ENCODE measurements around the gene ZNF606. TPM values are rescaled to one million over a fixed set of nuclear protein-coding genes. Genes with fewer than 3 reads are reported as not detected.
A peak's percentile ranks its signal among the peaks of the same experiment; 100 is the strongest.

The ZNF606 gene
- polyA plus RNA-seq, result 9.1 TPM

- H3K9me3 Mint-ChIP-seq, result peaks cover 15 to 41% (median 38%) of the 10 kb centered on the region in 3 donors
- peaks cover 14 to 21% (median 15%) of the 10 kb centered on the region in 3 donors for H3K4me1 Mint-ChIP-seq
- no peaks in the 10 kb centered on the region for H3K27me3 Mint-ChIP-seq
- H3K36me3 Mint-ChIP-seq, result peaks cover 24% of the 10 kb centered on the region
- H3K4me3 Mint-ChIP-seq, result peak within 1 kb of the TSS; percentile 85 to 97 (median 94)
- peak within 1 kb of the TSS; percentile 91 to 94 (median 92) for H3K27ac Mint-ChIP-seq
Observed at GRCh38 chr19:58002384-58003173, at the start of gene ZNF606. Gene ZNF606, minus strand, starts transcription at chr19:58002820. Its CDS starts 1,501 bp downstream, at chr19:58001319.

DNA sequence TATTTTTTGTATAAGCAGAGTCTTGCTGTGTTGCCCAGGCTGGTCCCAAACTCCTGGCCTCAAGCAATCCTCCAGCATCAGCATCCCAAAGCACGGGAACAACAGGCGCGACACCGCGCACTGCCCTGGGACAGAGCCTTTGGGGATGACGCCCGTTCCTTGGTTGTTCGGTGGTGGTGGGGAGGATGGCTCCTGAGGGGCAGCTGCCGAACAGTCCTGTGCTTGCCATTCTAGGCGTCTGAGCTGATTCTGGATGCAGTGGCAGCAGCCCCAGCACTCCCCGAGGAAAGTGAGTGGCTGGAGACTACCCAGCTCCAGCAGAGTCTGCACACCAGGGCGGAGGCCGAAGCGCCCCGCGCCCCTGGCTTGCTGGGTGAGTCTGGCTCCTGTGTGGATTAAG is 49.6 kb upstream of the ZNF606 start:
- Mint-ChIP-seq H3K9me3 (peaks cover 12 to 31% (median 25%) of the 10 kb centered on the region in 3 donors), H3K4me3 (no peak overlapping the region)

GRCh38 chr19:58047672-58048071 is 45.1 kb upstream of the ZNF606 start:
- no peak overlapping the region for H3K4me3 Mint-ChIP-seq
- H3K27me3 Mint-ChIP-seq, result peaks cover 1% of the 10 kb centered on the region
- H3K9me3 Mint-ChIP-seq, result peaks cover 4 to 29% (median 17%) of the 10 kb centered on the region in 3 donors
- peaks cover 0 to 1% (median 0%) of the 10 kb centered on the region in 3 donors for H3K4me1 Mint-ChIP-seq
- no peak overlapping the region for H3K27ac Mint-ChIP-seq
- peaks cover 2% of the 10 kb centered on the region for H3K36me3 Mint-ChIP-seq

More for the DNA sequence above, 49.6 kb upstream of the ZNF606 start:
- Mint-ChIP-seq H3K27me3 (peaks cover 15% of the 10 kb centered on the region), H3K27ac (no peak overlapping the region), H3K36me3 (peaks cover 7% of the 10 kb centered on the region), H3K4me1 (peaks cover 0 to 1% (median 0%) of the 10 kb centered on the region in 3 donors)

- H3K9me3 Mint-ChIP-seq, result peaks cover 8 to 27% (median 17%) of the 10 kb centered on the region in 3 donors
- no peak overlapping the region for H3K4me3 Mint-ChIP-seq
- peaks cover 2% of the 10 kb centered on the region for H3K36me3 Mint-ChIP-seq
- no peaks in the 10 kb centered on the region for H3K27me3 Mint-ChIP-seq
- H3K4me1 Mint-ChIP-seq, result peaks cover 0 to 1% (median 0%) of the 10 kb centered on the region in 3 donors
- H3K27ac Mint-ChIP-seq, result no peak overlapping the region
Observed at GRCh38 chr19:58046856-58047255, 44.2 kb upstream of the ZNF606 start.

DNA sequence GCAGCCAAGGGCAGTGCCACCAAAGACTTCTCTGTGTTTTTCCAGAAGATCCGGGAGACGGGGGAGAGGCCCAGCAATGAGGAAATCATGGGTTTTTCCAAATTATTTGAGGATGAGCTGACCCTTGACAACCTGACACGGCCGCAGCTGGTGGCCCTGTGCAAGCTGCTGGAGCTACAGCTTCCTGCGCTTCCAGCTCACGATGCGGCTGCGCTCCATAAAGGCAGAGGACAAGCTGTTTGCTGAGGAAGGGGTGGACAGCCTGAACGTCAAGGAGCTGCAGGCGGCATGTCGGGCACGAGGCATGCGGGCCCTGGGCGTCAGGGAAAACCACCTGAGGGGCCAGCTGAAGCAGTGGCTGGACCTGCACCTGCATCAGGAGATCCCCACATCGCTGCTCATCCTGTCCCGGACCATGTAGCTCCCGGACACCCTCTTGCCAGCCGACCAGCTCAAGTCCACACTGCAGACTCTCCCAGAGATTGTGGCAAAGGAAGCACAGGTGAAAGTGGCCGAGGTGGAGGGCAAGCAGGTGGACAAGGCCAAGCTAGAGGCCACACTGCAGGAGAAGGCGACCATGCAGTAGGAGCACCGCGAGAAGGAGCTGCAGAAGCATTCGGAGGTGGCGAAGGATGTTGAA is 42.9 kb upstream of the ZNF606 start:
- H3K36me3 Mint-ChIP-seq, result no peaks in the 10 kb centered on the region
- no peak overlapping the region for H3K4me3 Mint-ChIP-seq
- no peak overlapping the region for H3K27ac Mint-ChIP-seq
- H3K9me3 Mint-ChIP-seq, result peaks cover 7 to 21% (median 18%) of the 10 kb centered on the region in 3 donors
- no peaks in the 10 kb centered on the region for H3K27me3 Mint-ChIP-seq
- H3K4me1 Mint-ChIP-seq, result no peaks in the 10 kb centered on the region

- Mint-ChIP-seq H3K36me3 (no peaks in the 10 kb centered on the region), H3K27ac (no peak overlapping the region), H3K27me3 (no peaks in the 10 kb centered on the region), H3K9me3 (peaks cover 7 to 19% (median 17%) of the 10 kb centered on the region in 3 donors), H3K4me3 (peak overlapping the region in 1 of 4 donors; percentile 28), H3K4me1 (no peaks in the 10 kb centered on the region)
Observed at GRCh38 chr19:58044886-58045285, 42.3 kb upstream of the ZNF606 start.

DNA sequence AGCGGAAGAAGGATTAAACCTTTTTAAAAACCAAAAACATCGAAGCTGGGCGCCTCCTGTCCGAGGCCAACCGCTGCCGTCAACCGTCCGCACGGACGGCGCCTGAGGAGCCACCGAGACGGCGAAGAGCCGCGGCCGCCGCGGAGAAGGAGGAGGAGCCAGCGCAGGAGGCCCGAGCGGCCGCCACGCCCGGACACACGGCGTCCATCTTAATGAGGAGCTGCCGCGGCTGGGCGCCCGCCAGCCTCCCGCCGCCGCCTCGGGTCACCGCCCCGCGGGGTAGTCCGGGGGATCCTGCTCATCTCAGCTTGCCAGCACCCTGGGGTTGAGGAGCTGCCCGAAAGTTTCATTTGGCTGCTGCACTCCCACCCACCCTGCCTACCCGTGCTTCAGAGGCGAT is 41.8 kb upstream of the ZNF606 start:
- Mint-ChIP-seq H3K4me1 (no peaks in the 10 kb centered on the region), H3K9me3 (peaks cover 7 to 16% (median 12%) of the 10 kb centered on the region in 3 donors), H3K27me3 (no peaks in the 10 kb centered on the region), H3K36me3 (no peaks in the 10 kb centered on the region), H3K4me3 (no peak overlapping the region), H3K27ac (no peak overlapping the region)

DNA sequence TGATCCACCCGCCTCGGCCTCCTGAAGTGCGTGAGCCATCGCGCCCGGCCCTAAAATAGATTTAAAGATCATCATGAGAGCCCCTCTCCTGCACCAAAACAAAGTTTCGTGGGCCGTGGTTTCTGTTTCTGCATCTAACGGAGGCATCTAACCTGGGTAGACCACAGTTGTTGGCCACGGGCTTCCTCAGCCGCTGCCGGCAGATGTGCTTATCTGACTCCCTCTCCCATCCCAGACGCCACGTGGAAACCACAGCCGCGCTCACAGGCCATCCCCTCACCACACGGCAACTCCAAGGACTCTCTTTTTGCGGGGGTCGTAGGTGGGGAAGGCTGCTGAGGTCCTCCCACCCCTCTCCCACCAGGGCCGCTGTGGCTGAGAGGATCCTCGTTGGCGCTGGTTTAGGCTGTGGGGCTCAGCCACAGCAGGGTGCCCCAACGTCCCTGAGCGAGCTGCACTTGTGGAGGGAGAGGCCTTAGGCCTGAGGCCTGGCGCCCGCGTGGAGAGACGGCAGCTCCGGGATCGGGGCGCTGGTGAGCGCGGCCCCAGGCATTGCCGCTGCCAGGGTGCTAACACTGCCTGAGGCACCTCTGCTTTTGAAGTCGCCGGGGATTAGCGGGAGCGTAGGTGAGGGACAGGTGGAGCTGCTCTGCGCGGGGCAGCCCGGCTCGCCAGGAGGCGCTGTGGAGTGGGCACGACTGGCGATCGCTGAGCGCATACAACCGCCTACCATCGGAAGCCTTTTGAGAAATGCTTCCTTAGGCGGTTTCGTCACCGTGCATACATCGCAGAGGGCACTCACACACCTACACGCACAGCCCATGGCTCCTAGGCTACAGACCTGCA is 40.1 kb upstream of the ZNF606 start:
- Mint-ChIP-seq H3K4me3 (no peak overlapping the region), H3K4me1 (no peaks in the 10 kb centered on the region), H3K27ac (no peak overlapping the region), H3K27me3 (peaks cover 4% of the 10 kb centered on the region), H3K9me3 (peaks cover 7 to 15% (median 9%) of the 10 kb centered on the region in 3 donors), H3K36me3 (no peaks in the 10 kb centered on the region)

DNA sequence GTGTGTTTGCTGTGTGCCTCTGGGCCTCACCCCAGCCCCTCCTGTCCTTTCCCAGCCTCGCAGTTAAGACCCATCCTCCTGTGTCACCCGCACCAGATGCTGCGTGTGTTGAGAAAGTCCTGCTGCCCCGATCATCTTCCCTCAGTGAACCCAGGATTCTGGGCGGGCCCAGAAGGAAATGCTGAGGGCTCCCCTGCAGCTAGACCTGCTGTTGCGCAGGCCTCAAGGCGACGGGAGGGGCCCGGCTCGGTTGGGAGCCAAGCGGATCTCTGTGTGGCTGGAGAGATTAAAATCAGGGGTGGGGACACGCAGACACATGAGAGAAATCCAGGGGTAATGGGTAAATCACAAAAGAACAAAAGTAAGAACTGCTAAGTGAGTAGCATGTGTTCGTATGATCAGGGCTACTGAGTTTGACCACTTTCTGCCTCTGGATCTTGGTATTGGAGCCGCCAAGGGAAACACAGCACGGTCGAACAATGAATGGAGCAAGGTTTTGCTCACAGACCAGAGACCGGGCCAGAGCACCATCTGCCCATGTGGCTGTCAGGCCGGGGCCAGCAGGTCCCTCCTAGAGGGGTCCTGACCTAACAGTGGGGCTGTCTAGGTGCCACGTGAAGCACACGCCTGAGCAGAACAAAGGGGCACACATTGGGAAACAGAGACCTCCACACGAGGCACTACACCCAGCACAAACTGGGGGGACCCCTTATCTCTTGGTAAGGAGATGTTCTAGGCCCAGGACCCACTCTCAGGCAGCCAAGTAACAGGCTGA is 38.3 kb upstream of the ZNF606 start:
- Mint-ChIP-seq H3K9me3 (peaks cover 8 to 16% (median 11%) of the 10 kb centered on the region in 3 donors), H3K27me3 (peaks cover 11% of the 10 kb centered on the region)

DNA sequence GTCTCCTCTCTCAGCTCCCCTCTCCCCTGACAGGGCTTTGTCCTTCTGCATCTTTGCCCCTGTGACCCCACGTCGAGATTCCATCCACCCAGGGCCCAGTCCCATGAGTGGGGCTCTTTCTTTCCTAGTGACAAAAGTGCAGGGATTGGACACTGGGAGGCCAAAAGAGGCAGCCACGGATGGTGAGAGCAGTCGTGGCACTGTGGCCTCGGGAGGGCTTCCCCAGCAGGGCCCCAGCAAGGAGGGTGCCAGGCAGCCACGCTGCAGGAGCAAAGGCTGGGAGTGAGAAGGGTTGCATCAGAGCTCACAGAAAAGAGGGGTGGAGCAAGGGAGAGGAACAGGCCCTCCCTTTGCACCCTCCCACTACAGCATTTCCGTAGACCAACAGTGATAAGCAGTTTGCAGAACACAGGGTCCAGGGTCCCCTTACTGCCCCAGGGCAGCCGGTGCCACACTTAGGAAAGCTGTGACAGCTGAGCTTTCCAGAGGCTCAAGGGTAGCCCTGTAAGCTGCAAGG is 36.1 kb upstream of the ZNF606 start:
- H3K27me3 Mint-ChIP-seq, result peaks cover 20% of the 10 kb centered on the region
- peak overlapping the region in 1 of 4 donors; percentile 65 for H3K4me3 Mint-ChIP-seq
- peaks cover 0 to 1% (median 0%) of the 10 kb centered on the region in 3 donors for H3K4me1 Mint-ChIP-seq
- H3K27ac Mint-ChIP-seq, result no peak overlapping the region
- H3K9me3 Mint-ChIP-seq, result peaks cover 15 to 25% (median 16%) of the 10 kb centered on the region in 3 donors
- H3K36me3 Mint-ChIP-seq, result no peaks in the 10 kb centered on the region

More for the DNA sequence above, 38.3 kb upstream of the ZNF606 start:
- no peak overlapping the region for H3K4me3 Mint-ChIP-seq
- H3K27ac Mint-ChIP-seq, result no peak overlapping the region
- no peaks in the 10 kb centered on the region for H3K4me1 Mint-ChIP-seq
- no peaks in the 10 kb centered on the region for H3K36me3 Mint-ChIP-seq

- H3K27ac Mint-ChIP-seq, result no peak overlapping the region
- H3K9me3 Mint-ChIP-seq, result peaks cover 15 to 22% (median 16%) of the 10 kb centered on the region in 3 donors
- H3K4me3 Mint-ChIP-seq, result peak overlapping the region in 1 of 4 donors; percentile 84
- H3K27me3 Mint-ChIP-seq, result peaks cover 20% of the 10 kb centered on the region
- H3K36me3 Mint-ChIP-seq, result no peaks in the 10 kb centered on the region
- peaks cover 0 to 1% (median 0%) of the 10 kb centered on the region in 3 donors for H3K4me1 Mint-ChIP-seq
Observed at GRCh38 chr19:58037927-58038687, 35.5 kb upstream of the ZNF606 start.

DNA sequence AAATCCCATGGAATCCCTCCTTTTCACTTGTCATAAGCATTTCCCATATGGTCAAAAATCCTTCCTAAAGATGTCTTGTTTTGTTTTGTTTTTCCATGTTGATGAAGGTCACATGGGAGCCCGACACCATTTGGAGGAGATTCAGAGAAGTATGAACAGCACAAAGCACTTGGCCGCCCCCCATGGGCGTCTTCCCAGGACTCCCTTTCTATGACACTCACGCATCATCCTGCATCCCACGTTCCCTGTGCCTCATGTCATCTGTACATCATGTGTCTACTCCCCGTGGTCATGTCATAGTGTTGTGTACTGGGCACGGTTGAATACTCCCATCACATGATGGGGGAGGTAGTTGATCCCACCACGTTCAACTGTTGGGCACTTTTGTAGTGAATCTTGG is 33.2 kb upstream of the ZNF606 start:
- H3K9me3 Mint-ChIP-seq, result peaks cover 8 to 25% (median 14%) of the 10 kb centered on the region in 3 donors

DNA sequence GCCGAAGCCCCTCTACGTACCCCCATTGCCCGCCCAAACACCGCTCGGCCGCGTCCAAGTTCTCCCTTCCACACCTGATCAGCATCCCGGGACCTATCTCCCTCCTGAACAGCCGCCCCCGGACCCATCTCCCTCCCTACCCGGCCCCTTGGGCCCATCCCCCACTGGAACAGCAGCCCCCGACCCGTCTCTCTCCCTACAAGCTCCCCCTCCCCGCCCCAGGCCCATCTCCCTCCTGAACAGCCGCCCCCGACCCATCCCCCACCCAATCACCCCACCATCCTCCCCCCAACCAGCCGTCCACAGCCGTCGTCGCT is 31.8 kb upstream of the ZNF606 start:
- Mint-ChIP-seq H3K9me3 (peaks cover 8 to 29% (median 11%) of the 10 kb centered on the region in 3 donors), H3K4me1 (peaks cover 0 to 1% (median 0%) of the 10 kb centered on the region in 3 donors), H3K36me3 (no peaks in the 10 kb centered on the region), H3K27me3 (peaks cover 22% of the 10 kb centered on the region), H3K4me3 (no peak overlapping the region), H3K27ac (no peak overlapping the region)

More for the DNA sequence above, 33.2 kb upstream of the ZNF606 start:
- H3K27me3 Mint-ChIP-seq, result peaks cover 22% of the 10 kb centered on the region
- peaks cover 0 to 1% (median 0%) of the 10 kb centered on the region in 3 donors for H3K4me1 Mint-ChIP-seq
- peak overlapping the region in 1 of 4 donors; percentile 68 for H3K4me3 Mint-ChIP-seq
- no peak overlapping the region for H3K27ac Mint-ChIP-seq
- no peaks in the 10 kb centered on the region for H3K36me3 Mint-ChIP-seq

Measured in IgD-negative memory B cell (primary cell).